ENCODE measurements around the gene RAF1.

DNA sequence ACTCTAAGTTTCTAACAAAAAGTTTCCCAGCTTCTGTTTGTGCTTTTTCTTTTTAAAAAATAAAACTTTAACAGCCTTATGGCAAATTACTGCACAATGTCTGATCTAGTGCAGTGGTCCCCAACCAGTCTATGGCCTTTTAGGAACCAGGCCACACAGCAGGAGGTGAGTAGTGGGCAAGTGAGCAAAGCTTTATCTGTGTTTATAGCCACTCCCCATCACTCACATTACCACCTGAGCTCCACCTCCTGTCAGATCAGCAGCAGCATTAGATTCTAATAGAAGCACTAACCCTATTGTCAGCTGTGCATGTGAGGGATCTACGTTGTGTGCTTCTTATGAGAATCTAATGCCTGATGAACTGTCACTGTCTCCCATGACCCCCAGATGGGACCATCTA is 101.5 kb downstream of the RAF1 start:
- TF ChIP-seq, protein P1, sequence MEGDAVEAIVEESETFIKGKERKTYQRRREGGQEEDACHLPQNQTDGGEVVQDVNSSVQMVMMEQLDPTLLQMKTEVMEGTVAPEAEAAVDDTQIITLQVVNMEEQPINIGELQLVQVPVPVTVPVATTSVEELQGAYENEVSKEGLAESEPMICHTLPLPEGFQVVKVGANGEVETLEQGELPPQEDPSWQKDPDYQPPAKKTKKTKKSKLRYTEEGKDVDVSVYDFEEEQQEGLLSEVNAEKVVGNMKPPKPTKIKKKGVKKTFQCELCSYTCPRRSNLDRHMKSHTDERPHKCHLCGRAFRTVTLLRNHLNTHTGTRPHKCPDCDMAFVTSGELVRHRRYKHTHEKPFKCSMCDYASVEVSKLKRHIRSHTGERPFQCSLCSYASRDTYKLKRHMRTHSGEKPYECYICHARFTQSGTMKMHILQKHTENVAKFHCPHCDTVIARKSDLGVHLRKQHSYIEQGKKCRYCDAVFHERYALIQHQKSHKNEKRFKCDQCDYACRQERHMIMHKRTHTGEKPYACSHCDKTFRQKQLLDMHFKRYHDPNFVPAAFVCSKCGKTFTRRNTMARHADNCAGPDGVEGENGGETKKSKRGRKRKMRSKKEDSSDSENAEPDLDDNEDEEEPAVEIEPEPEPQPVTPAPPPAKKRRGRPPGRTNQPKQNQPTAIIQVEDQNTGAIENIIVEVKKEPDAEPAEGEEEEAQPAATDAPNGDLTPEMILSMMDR (CRISPR knock-in tag; IDR thresholded peaks at IDR 0.05), result no peak
- TF ChIP-seq TBX3 (IDR thresholded peaks at IDR 0.05; ENCODE audit: borderline replicate concordance) (no peak), EP300 (IDR thresholded peaks at IDR 0.05; ENCODE audit: low read depth in 2 of 2, low read length in 2 of 2) (no peak), EP300 (CRISPR knock-in tag; IDR thresholded peaks at IDR 0.05; ENCODE audit: borderline replicate concordance) (no peak), ETV6 (CRISPR knock-in tag; conservative IDR thresholded peaks at IDR 0.05) (no peak)
- TF ChIP-seq, protein P2, sequence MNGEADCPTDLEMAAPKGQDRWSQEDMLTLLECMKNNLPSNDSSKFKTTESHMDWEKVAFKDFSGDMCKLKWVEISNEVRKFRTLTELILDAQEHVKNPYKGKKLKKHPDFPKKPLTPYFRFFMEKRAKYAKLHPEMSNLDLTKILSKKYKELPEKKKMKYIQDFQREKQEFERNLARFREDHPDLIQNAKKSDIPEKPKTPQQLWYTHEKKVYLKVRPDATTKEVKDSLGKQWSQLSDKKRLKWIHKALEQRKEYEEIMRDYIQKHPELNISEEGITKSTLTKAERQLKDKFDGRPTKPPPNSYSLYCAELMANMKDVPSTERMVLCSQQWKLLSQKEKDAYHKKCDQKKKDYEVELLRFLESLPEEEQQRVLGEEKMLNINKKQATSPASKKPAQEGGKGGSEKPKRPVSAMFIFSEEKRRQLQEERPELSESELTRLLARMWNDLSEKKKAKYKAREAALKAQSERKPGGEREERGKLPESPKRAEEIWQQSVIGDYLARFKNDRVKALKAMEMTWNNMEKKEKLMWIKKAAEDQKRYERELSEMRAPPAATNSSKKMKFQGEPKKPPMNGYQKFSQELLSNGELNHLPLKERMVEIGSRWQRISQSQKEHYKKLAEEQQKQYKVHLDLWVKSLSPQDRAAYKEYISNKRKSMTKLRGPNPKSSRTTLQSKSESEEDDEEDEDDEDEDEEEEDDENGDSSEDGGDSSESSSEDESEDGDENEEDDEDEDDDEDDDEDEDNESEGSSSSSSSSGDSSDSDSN (CRISPR knock-in tag; IDR thresholded peaks at IDR 0.05), result no peak
- TF ChIP-seq, protein P3, sequence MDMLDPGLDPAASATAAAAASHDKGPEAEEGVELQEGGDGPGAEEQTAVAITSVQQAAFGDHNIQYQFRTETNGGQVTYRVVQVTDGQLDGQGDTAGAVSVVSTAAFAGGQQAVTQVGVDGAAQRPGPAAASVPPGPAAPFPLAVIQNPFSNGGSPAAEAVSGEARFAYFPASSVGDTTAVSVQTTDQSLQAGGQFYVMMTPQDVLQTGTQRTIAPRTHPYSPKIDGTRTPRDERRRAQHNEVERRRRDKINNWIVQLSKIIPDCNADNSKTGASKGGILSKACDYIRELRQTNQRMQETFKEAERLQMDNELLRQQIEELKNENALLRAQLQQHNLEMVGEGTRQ (IDR thresholded peaks at IDR 0.05; ENCODE audit: low read depth, low read length), result no peak
- TF ChIP-seq, protein P3 (CRISPR knock-in tag; IDR thresholded peaks at IDR 0.05; ENCODE audit: borderline replicate concordance), result no peak
- TF ChIP-seq, protein P4, sequence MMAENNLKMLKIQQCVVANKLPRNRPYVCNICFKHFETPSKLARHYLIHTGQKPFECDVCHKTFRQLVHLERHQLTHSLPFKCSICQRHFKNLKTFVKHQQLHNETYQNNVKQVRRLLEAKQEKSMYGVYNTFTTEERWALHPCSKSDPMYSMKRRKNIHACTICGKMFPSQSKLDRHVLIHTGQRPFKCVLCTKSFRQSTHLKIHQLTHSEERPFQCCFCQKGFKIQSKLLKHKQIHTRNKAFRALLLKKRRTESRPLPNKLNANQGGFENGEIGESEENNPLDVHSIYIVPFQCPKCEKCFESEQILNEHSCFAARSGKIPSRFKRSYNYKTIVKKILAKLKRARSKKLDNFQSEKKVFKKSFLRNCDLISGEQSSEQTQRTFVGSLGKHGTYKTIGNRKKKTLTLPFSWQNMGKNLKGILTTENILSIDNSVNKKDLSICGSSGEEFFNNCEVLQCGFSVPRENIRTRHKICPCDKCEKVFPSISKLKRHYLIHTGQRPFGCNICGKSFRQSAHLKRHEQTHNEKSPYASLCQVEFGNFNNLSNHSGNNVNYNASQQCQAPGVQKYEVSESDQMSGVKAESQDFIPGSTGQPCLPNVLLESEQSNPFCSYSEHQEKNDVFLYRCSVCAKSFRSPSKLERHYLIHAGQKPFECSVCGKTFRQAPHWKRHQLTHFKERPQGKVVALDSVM (CRISPR knock-in tag; IDR thresholded peaks at IDR 0.05), result no peak
